GM12878 (cell line): ENCODE data around the gene CLTCL1. TPM values are rescaled to one million over a fixed set of nuclear protein-coding genes. Genes with fewer than 3 reads are reported as not detected.

ENCODE experiments used
- ATAC-seq: fragments of 200-7000 bp; cut with Tn5 transposase; 3 replicates; pipeline ENCODE4 v1.9.1; 2020; ENCODE audit warnings: mild to moderate bottlenecking, moderate library complexity
- BruUV-seq: library from RNA; stranded (reverse); fragments of 400-500 nt; replicated peaks from 2 replicates; lab custom pipeline; 2021; lab: Mats Ljungman, UMichigan
- CTCF ChIA-PET: fragments of 300-600 bp; sonication (Branson Sonifier 250); formaldehyde crosslinking; extraction: SDS; loops from one replicate; lab custom pipeline; 2021; ENCODE audit warnings: inconsistent platforms; lab: Yijun Ruan, JAX
- POLR2A ChIA-PET: fragments of 350-600 bp; formaldehyde crosslinking; extraction: SDS; loops from one replicate; lab custom pipeline; 2021; ENCODE audit warnings: inconsistent platforms; lab: Charles Lee
- RAD21 ChIA-PET: fragments of 300-600 bp; sonication (Branson Sonifier 250); formaldehyde crosslinking; loops from one replicate; lab custom pipeline; 2023; ENCODE audit warnings: antibody characterized with exemption; ENCODE audit not compliant: unreplicated experiment; lab: Charles Lee
- SMC1A ChIA-PET: fragments of 300-600 bp; sonication (Branson Sonifier 250); formaldehyde crosslinking; loops from one replicate; lab custom pipeline; 2023; ENCODE audit not compliant: unreplicated experiment, uncharacterized antibody; lab: Charles Lee
- DNase-seq: peaks from one replicate; pipeline ENCODE4 v3.0.0-alpha.2; 2011; ENCODE audit warnings: low read depth, low spot score
- FAIRE-seq: peaks from 3 replicates; lab custom pipeline; 2011; peaks lifted over from hg19 to GRCh38; lab: Jason Lieb, UNC
- H2AFZ ChIP-seq: 2 replicates; pipeline ENCODE4 v1.6.0; 2011; ENCODE audit warnings: low read depth, low read length, control low read depth; ENCODE audit not compliant: control insufficient read depth
- H3K27ac ChIP-seq: 2 replicates; pipeline ENCODE4 v1.5.1; 2011; ENCODE audit warnings: control low read depth; ENCODE audit not compliant: control insufficient read depth, insufficient read depth
- H3K27me3 ChIP-seq, 2 experiments: replicated peaks in 1 of 2; 2 replicates each; pipeline versions ENCODE4 v1.6.0 to v1.6.1; 2011; ENCODE audit warnings: low read length in 1 of 2; ENCODE audit not compliant: control insufficient read depth in 2 of 2, insufficient read depth in 2 of 2
- H3K36me3 ChIP-seq, 2 experiments: 2 replicates each; pipeline ENCODE4 v1.5.1; 2011; ENCODE audit warnings: low read length in 1 of 2; ENCODE audit not compliant: control insufficient read depth in 2 of 2, insufficient read depth in 2 of 2
- H3K4me1 ChIP-seq: 2 replicates; pipeline ENCODE4 v1.6.1; 2011; ENCODE audit warnings: mild to moderate bottlenecking, low read length, moderate library complexity, mixed read lengths; ENCODE audit not compliant: control insufficient read depth, insufficient read depth
- H3K4me2 ChIP-seq: 2 replicates; pipeline ENCODE4 v1.6.0; 2011; ENCODE audit warnings: control low read depth; ENCODE audit not compliant: control insufficient read depth, insufficient read depth
- H3K4me3 ChIP-seq: fragments of 200-600 bp; sonication (generic); 2 replicates; pipeline ENCODE4 v1.5.1; 2016
- H3K79me2 ChIP-seq: 2 replicates; pipeline ENCODE4 v1.6.0; 2011; ENCODE audit warnings: low read length; ENCODE audit not compliant: control insufficient read depth, insufficient read depth
- H3K9ac ChIP-seq: 2 replicates; pipeline ENCODE4 v1.8.0; 2011; ENCODE audit warnings: low read length, control low read depth, mixed read lengths; ENCODE audit not compliant: control insufficient read depth, insufficient read depth
- H3K9me3 ChIP-seq: replicated peaks from 3 replicates; pipeline ENCODE4 v1.5.1; 2011; ENCODE audit warnings: mild to moderate bottlenecking, low read length; ENCODE audit not compliant: control insufficient read depth, insufficient read depth
- H4K20me1 ChIP-seq: 2 replicates; pipeline ENCODE4 v1.6.0; 2011; ENCODE audit not compliant: control insufficient read depth, insufficient read depth
- CBFB ChIP-seq: IDR thresholded peaks from 2 replicates; pipeline ENCODE4 v1.6.1; 2016; ENCODE audit warnings: antibody characterized with exemption, low read depth
- CBX3 ChIP-seq: fragments of 200-600 bp; sonication (generic); IDR thresholded peaks from 2 replicates; pipeline ENCODE4 v1.6.1; 2016; ENCODE audit warnings: low read depth, borderline replicate concordance
- CHD2 ChIP-seq: IDR thresholded peaks from 2 replicates; pipeline ENCODE4 v1.6.1; 2011; ENCODE audit warnings: low read depth, low read length, improper control_type of control experiment, borderline replicate concordance
- EZH2 ChIP-seq: IDR thresholded peaks from 2 replicates; pipeline ENCODE4 v1.6.1; 2012; ENCODE audit warnings: low read depth, mild to moderate bottlenecking, control low read depth, inconsistent platforms, low read length, borderline replicate concordance; ENCODE audit not compliant: control insufficient read depth
- FOS ChIP-seq: IDR thresholded peaks from 3 replicates; pipeline ENCODE4 v1.6.1; 2011; ENCODE audit warnings: borderline replicate concordance; ENCODE audit not compliant: insufficient read length; ENCODE audit errors: extremely low read depth
- GABPA ChIP-seq: IDR thresholded peaks from 2 replicates; pipeline ENCODE4 v1.6.1; 2014; ENCODE audit warnings: antibody characterized with exemption, low read depth, mild to moderate bottlenecking, inconsistent platforms
- GATAD2B ChIP-seq: fragments of 450-650 bp; conservative IDR thresholded peaks from 2 replicates; pipeline ENCODE4 v1.6.1; 2017; ENCODE audit warnings: low read depth, mild to moderate bottlenecking, moderate library complexity
- MTA2 ChIP-seq: fragments of 450-650 bp; IDR thresholded peaks from 2 replicates; pipeline ENCODE4 v1.6.1; 2016; ENCODE audit warnings: low read depth, mild to moderate bottlenecking, moderate library complexity
- NBN ChIP-seq: fragments of 450-650 bp; IDR thresholded peaks from 2 replicates; pipeline ENCODE4 v1.6.1; 2016
- NFYA ChIP-seq: IDR thresholded peaks from 2 replicates; pipeline ENCODE4 v1.6.1; 2011; ENCODE audit warnings: low read depth, mild to moderate bottlenecking, low read length, improper control_type of control experiment, borderline replicate concordance
- RB1 ChIP-seq: fragments of 450-650 bp; formaldehyde crosslinking; IDR thresholded peaks from 2 replicates; pipeline ENCODE4 v1.6.1; 2017; ENCODE audit warnings: mild to moderate bottlenecking, borderline replicate concordance
- SIX5 ChIP-seq: IDR thresholded peaks from 2 replicates; pipeline ENCODE4 v1.6.1; 2011; ENCODE audit warnings: mild to moderate bottlenecking, low read depth, low read length, moderate library complexity; ENCODE audit not compliant: severe bottlenecking
- TCF7 ChIP-seq: IDR thresholded peaks from 2 replicates; pipeline ENCODE4 v1.6.1; 2014; ENCODE audit warnings: antibody characterized with exemption, borderline replicate concordance
- WGBS: methylation state at CpG from one replicate; pipeline ENCODE4 v1.1.6; 2016; ENCODE audit warnings: low lambda C conversion rate; ENCODE audit not compliant: insufficient replicate concordance, insufficient coverage; ENCODE audit errors: missing lambda C conversion rate; 5-methylcytosine and 5-hydroxymethylcytosine counted together
- in situ Hi-C: fragments of 300-500 bp; cut with MboI; formaldehyde crosslinking; loops from 9 replicates; pipeline ENCODE4 v1.14.3; 2018; ENCODE audit warnings: mixed read lengths
- intact Hi-C: fragments of 100-400 bp; cut with micrococcal nuclease; formaldehyde crosslinking; loops from one replicate; pipeline ENCODE4 v1.14.2; 2022; ENCODE audit not compliant: unreplicated experiment
- polyA plus RNA-seq, 11 experiments: library from polyadenylated mRNA; depleted of rRNA in 4 of 11; unstranded in 6 of 11; stranded (reverse) in 5 of 11; fragments of >200 nt; fragmentation: Nextera tagmentation in 4 of 11; fragmentation: Illumina TruSeq in 1 of 11; extraction: Ambion mirVana in 4 of 11; extraction: Trizol in 1 of 11; gene quantifications; 1 replicate in 1 of 11; 2 replicates in 10 of 11; pipeline versions ENCODE4 v1.2.1 to v1.2.3, GENCODE V29; 2011 to 2016; ENCODE audit warnings: inconsistent platforms in 2 of 11, missing spikeins in 2 of 11, low read depth in 1 of 11
- total RNA-seq, 4 experiments: library from RNA; depleted of rRNA in 3 of 4; stranded (reverse); fragments of >200 nt in 3 of 4; fragmentation: Illumina TruSeq in 1 of 4; extraction: Trizol in 1 of 4; gene quantifications; 2 replicates each; pipeline versions ENCODE4 v1.2.1 to v1.2.3, GENCODE V29; 2013 to 2021
- TF ChIP-seq, protein P1 (sequence below): fragments of 150-350 bp; IDR thresholded peaks from 2 replicates; pipeline ENCODE4 v1.6.1; 2014; ENCODE audit warnings: mild to moderate bottlenecking, low read depth, low read length
- TF ChIP-seq, protein P2 (sequence below): IDR thresholded peaks from 2 replicates; pipeline ENCODE4 v1.6.1; 2012; ENCODE audit warnings: low read depth, low read length, improper control_type of control experiment
- TF ChIP-seq, protein P3 (sequence below): fragments of 450-650 bp; IDR thresholded peaks from 2 replicates; pipeline ENCODE4 v1.6.1; 2017; ENCODE audit warnings: mild to moderate bottlenecking, low read depth, inconsistent platforms; ENCODE audit not compliant: poor library complexity, severe bottlenecking
- TF ChIP-seq, protein P4 (sequence below): fragments of 450-650 bp; IDR thresholded peaks from 2 replicates; pipeline ENCODE4 v1.6.1; 2017; ENCODE audit warnings: mild to moderate bottlenecking

CLTCL1 gene
- total and polyA plus RNA-seq, 10 of the 15 experiments (the other 5 are each of a cell fraction or from before 2014, with no cell fraction given) = under 0.01 to 0.35 (median 0.12) TPM; not detected in 2

DNA sequence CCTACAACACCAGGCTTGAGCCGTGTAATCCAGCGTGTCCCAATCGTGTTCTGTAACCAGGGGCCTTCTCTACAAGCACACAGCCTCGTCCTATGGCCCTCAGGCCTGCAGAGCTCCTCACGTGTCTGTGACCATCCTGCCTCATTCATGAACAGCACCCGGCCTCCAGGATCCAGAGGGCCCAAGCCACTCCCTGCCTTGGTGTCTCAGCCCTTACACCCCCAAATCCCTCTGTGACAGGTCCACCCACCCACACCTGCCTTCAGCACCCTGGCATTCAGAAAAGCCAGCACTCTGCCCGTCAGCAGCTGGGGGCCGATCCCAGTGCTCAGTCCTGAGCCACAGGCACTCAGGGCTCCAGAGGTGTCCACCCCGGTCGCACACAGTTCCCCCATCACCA lies 154.6 kb downstream of the CLTCL1 start:
- FAIRE-seq (no peak), DNase-seq (no peak), ATAC-seq (no peak)
- CTCF ChIA-PET = no interaction called here
- SMC1A ChIA-PET = no interaction called here
- H4K20me1 ChIP-seq = no peaks in the 10 kb centered on the region
- H3K4me1 ChIP-seq = no peaks in the 10 kb centered on the region
- in situ Hi-C loops = no loop called here
- no peaks in the 10 kb centered on the region for H3K27me3 ChIP-seq
- RAD21 ChIA-PET = no interaction called here
- peaks cover 14 to 19% of the 10 kb centered on the region in 2 experiments for H3K36me3 ChIP-seq
- H3K27ac ChIP-seq = no peak overlapping the region
- no peak overlapping the region for H2AFZ ChIP-seq
- TF ChIP-seq SIX5 = no peak
- no peak for TF ChIP-seq CHD2
- TF ChIP-seq EZH2 = no peak
- no peak for TF ChIP-seq GABPA
- TF ChIP-seq TCF7 = no peak
- TF ChIP-seq CBFB = no peak
- TF ChIP-seq, protein P1, sequence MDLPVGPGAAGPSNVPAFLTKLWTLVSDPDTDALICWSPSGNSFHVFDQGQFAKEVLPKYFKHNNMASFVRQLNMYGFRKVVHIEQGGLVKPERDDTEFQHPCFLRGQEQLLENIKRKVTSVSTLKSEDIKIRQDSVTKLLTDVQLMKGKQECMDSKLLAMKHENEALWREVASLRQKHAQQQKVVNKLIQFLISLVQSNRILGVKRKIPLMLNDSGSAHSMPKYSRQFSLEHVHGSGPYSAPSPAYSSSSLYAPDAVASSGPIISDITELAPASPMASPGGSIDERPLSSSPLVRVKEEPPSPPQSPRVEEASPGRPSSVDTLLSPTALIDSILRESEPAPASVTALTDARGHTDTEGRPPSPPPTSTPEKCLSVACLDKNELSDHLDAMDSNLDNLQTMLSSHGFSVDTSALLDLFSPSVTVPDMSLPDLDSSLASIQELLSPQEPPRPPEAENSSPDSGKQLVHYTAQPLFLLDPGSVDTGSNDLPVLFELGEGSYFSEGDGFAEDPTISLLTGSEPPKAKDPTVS = no peak
- no peak for TF ChIP-seq GATAD2B
- TF ChIP-seq NBN = no peak
- no peak for TF ChIP-seq CBX3
- TF ChIP-seq, protein P2, sequence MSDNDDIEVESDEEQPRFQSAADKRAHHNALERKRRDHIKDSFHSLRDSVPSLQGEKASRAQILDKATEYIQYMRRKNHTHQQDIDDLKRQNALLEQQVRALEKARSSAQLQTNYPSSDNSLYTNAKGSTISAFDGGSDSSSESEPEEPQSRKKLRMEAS = no peak
- TF ChIP-seq MTA2 = no peak
- TF ChIP-seq, protein P3, sequence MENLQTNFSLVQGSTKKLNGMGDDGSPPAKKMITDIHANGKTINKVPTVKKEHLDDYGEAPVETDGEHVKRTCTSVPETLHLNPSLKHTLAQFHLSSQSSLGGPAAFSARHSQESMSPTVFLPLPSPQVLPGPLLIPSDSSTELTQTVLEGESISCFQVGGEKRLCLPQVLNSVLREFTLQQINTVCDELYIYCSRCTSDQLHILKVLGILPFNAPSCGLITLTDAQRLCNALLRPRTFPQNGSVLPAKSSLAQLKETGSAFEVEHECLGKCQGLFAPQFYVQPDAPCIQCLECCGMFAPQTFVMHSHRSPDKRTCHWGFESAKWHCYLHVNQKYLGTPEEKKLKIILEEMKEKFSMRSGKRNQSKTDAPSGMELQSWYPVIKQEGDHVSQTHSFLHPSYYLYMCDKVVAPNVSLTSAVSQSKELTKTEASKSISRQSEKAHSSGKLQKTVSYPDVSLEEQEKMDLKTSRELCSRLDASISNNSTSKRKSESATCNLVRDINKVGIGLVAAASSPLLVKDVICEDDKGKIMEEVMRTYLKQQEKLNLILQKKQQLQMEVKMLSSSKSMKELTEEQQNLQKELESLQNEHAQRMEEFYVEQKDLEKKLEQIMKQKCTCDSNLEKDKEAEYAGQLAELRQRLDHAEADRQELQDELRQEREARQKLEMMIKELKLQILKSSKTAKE = no peak
- TF ChIP-seq FOS = no peak
- TF ChIP-seq, protein P4, sequence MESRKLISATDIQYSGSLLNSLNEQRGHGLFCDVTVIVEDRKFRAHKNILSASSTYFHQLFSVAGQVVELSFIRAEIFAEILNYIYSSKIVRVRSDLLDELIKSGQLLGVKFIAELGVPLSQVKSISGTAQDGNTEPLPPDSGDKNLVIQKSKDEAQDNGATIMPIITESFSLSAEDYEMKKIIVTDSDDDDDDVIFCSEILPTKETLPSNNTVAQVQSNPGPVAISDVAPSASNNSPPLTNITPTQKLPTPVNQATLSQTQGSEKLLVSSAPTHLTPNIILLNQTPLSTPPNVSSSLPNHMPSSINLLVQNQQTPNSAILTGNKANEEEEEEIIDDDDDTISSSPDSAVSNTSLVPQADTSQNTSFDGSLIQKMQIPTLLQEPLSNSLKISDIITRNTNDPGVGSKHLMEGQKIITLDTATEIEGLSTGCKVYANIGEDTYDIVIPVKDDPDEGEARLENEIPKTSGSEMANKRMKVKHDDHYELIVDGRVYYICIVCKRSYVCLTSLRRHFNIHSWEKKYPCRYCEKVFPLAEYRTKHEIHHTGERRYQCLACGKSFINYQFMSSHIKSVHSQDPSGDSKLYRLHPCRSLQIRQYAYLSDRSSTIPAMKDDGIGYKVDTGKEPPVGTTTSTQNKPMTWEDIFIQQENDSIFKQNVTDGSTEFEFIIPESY = no peak
- TF ChIP-seq RB1 = no peak
- TF ChIP-seq NFYA = no peak
- POLR2A ChIA-PET = no interaction called here
- WGBS = 96% methylated on average over 10 of the region's 10 CpGs
- H3K79me2 ChIP-seq = no peaks in the 10 kb centered on the region
- H3K4me3 ChIP-seq = no peak overlapping the region
- no peak overlapping the region for H3K4me2 ChIP-seq
- no peaks in the 10 kb centered on the region for H3K9me3 ChIP-seq
- no TSS peak for BruUV-seq
- intact Hi-C loops = no loop called here
- no peak overlapping the region for H3K9ac ChIP-seq
